ENCODE measurements around the gene TAF1D. TPM values are rescaled to one million over a fixed set of nuclear protein-coding genes. Genes with fewer than 3 reads are reported as not detected.
"Not testable (repeated sequence)": the region's sequence is repeated elsewhere in the genome, so short reads cannot be mapped to it uniquely, and the experiment has no call there.

Gene TAF1D, protein sequence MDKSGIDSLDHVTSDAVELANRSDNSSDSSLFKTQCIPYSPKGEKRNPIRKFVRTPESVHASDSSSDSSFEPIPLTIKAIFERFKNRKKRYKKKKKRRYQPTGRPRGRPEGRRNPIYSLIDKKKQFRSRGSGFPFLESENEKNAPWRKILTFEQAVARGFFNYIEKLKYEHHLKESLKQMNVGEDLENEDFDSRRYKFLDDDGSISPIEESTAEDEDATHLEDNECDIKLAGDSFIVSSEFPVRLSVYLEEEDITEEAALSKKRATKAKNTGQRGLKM
- 103 and 114 TPM in 2 replicates for total RNA-seq (2014; rRNA removed; shearing (Covaris generic))

DNA sequence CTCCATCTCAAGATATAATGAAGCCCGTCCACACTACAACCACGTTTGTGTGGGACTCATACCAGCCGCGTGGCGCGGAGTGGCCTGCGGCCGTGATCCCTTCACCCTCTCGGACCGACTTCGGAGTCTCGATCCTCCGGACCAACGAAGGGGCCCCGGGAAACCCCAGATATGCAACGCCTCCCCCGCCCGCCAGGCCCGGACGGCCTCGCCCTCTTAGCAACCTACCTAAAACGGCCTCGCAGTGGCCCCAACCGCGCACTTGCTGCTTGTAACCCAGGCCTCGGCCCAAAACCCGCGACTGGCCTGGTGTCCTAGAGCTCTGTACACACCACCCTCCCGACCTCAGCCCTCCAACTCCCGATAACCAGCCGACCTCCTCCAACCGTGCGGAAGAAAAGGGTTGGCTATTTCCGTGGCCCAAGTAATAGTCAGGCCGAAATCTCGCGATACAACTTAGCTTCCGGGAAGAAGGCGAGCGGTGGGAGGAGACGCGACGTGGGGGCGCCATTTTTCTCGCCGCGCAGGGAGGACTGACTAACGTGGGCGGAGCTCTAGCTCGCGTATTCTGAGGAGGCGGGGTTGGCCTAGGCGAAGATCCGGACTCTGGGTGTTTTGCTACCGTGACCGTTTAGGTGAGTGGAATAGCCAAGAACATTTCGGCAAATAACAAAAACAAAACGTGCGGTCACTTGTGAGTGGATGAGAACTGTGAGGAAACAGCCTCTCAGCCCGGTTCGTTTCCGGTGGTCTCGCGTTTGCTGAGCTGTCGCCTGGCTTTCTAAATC is at the start of gene TAF1D, which contains the start of gene C11orf54:
TSS of gene TAF1D (minus strand) at position 402 of the 788 bp plus-strand sequence. CDS start 2,191 bp downstream, outside the sequence.
TSS of gene C11orf54 (plus strand) at position 579 of the 788 bp plus-strand sequence. CDS start 5,722 bp downstream, outside the sequence.
- DNase-seq (ENCODE audit: low spot score) = peak; percentile 100

DNA sequence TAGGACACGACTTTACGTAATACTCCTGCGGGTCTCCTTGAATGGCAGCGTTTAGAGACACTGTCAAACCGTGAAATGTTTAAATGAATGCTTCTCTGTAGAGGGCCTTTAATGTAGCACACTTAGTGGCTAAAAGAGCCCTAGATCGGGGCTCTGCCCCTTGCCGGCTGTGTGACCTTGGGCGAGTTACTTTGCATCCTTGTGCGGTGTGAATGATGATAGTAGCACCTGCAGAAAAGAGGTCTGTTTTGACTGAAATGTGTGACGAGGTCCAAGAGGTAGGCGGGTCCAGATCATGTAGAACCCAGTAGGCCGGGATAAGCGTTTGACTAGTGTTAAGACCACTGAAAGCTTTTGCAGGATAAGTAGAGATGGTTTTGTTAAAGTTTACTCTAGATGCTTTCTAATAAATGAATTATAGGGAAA is 43.7 kb upstream of the TAF1D start:
- no peak for DNase-seq (ENCODE audit: low spot score)

- peak; percentile 98 for DNase-seq (ENCODE audit: low spot score)
These were observed 43.0 kb upstream of the TAF1D start, which contains the start of gene MED17 for GRCh38 chr11:93784145-93784934. Gene MED17, plus strand, starts transcription at chr11:93784282. Its CDS starts 232 bp downstream, at chr11:93784514.

- no peak for DNase-seq (ENCODE audit: low spot score)
These were observed 42.5 kb upstream of the TAF1D start for GRCh38 chr11:93783765-93784144.

DNA sequence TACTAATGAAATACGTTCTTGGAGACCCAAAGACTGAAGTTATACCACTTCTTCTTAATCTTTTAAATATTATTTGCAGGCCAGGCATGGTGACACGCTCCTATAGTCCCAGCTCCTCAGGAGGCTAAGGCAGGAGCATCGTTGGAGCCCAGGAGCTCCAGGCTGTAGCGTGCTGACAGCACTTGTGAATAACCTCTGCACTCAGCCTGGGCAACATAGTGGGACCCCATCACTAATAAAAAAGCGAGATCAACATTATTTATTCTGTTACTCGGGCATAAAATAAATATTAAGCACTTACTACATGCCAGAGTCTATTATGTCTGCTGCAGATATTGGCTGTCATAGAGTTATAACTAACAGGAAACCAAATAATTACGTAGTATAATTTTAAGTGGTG is 42.1 kb upstream of the TAF1D start:
- no peak for DNase-seq (ENCODE audit: low spot score)

- peak; percentile 30 for DNase-seq (ENCODE audit: low spot score)
These were observed 34.0 kb upstream of the TAF1D start for GRCh38 chr11:93775289-93775688.

DNA sequence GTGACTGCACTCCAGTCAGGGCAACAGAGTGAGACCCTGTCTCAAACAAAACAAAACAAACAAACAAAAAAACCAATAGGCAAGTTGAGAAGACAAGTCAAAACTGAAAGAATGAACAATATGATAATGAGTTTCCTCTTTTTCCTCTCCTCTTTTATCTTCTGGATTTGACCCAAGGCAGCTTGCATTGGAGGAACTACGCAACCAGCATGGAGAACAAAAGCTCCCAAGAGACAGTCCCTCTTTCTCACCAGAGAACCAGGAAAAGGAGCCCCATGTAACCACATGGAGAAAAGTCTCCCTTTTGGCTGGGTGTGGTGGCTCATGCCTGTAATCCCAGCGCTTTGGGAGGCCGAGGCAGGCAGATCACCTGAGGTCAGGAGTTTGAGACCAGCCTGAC is 33.3 kb upstream of the TAF1D start:
- not testable (repeated sequence) for DNase-seq (ENCODE audit: low spot score)

- no peak for DNase-seq (ENCODE audit: low spot score)
These were observed 32.4 kb upstream of the TAF1D start for GRCh38 chr11:93773601-93774200.

- no peak for DNase-seq (ENCODE audit: low spot score)
These were observed 31.8 kb upstream of the TAF1D start for GRCh38 chr11:93773045-93773477.

GRCh38 chr11:93772123-93772522 is 30.8 kb upstream of the TAF1D start:
- no peak for DNase-seq (ENCODE audit: low spot score)

GRCh38 chr11:93770160-93770559 is 28.9 kb upstream of the TAF1D start:
- DNase-seq (ENCODE audit: low spot score) = no peak

DNA sequence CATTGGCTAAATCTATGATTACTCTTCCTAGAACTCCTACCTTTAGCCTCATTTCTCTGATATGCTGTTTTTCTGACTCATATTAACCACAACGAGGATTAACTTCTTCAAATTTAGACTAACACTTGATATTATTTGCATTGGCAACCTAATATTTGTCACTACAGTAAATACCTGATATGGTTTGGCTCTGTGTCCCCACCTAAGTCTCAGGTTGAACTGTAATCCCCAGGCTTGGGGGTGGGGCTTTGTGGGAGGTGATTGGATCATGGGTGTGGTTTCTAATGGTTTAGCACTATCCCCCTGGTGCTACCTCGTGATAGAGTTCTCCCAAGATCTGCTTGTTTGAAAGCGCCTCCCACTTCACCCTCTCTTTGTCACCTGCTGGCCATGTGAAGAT is 25.7 kb upstream of the TAF1D start:
- no peak for DNase-seq (ENCODE audit: low spot score)

- DNase-seq (ENCODE audit: low spot score) = no peak
These were observed 25.2 kb upstream of the TAF1D start for GRCh38 chr11:93766504-93766903.

DNA sequence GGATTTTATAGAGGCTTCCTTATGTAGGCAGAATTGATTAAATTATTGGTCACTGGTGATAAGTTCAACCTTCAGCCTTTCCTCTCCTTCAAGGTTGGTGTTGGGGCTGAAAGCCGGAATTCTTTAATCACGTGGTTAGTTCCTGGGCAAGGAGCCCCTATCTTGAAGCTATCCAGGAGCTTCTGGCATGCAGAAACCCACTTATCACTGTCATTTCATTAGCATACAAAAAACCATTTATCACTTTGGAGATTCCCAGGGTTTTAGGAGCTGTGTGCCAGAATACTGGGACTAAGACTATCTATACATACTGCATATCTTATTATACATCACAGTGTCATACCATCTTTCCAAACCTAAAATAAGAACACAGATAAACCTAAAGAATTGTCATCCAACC is 24.3 kb upstream of the TAF1D start:
- no peak for DNase-seq (ENCODE audit: low spot score)

DNA sequence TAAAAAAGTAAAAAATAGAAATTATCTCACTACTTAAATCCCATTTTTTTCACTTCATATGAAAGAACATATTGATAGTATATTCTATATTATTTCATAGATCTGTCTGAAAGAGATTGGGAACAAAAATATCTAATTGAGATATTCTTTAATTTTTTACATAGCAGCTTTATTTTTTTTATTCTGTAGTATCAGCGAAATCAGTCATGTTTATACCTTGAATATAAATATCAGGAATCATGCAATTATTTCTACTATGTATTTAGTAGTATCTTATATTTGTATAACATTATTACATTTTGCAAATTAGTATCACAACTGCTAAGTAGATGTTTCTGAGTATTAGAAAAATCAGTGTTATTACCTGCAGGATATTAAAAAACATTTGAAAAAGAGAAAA is 20.6 kb upstream of the TAF1D start:
- DNase-seq (ENCODE audit: low spot score) = no peak

DNA sequence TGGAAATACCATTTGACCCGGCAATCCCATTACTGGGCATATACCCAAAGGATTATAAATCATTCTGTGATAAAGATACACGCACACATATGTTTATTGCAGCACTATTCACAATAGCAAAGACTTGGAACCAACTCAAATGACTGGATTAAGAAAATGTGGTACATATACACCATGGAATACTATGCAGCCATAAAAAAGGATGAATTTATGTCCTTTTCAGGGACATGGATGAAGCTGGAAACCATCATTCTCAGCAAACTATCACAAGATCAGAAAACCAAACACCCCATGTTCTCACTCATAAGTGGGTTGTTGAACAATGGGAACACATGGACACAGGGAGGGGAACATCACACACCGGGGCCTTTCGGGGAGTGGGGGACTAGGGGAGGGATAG is 17.8 kb upstream of the TAF1D start:
- DNase-seq (ENCODE audit: low spot score) = not testable (repeated sequence)

DNA sequence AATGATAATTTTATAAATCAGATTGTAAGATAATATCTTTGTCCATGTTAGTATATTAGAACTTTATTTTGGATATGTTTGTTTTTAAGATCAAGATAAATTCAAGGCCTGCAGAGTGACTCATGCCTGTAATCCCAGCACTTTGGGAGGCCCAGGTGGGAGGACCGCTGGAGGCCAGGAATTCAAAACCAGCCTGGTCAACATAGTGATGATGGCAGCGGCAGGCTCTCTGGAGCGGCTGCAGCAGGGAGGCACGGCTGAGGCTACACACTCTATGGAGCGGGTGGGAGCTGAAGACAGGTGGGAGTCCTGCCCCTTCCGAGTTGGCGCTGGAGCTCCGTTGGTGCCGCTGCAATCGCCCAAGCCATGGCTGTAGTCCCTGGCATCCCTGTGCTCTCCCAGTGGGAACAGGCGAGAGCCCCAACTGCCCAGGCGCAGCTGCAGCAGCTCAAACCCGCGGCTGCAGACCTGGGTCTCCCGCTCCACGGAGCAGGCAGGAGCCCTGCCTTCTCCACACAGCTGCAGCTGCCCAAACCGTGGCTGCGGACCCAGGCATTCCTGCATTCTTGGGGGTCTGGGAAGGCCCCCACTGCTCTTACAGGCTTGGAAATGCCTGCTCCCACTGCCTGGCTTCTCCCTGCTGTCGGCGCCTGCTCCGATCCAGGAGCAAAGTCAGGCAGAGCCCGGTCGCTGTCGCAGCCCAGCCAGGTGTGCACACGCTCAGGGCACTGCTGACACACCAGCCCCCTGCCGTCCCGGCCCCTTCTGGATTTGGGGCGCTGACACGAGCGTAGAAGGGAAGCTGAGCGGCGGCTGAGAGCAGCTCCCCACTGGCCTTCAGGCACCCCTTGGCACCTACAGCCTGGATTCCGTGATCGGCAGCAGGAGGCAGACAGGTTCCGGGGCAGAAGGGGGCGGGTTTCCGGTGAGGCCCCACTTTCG is 16.9 kb upstream of the TAF1D start:
- DNase-seq (ENCODE audit: low spot score) = no peak

DNA sequence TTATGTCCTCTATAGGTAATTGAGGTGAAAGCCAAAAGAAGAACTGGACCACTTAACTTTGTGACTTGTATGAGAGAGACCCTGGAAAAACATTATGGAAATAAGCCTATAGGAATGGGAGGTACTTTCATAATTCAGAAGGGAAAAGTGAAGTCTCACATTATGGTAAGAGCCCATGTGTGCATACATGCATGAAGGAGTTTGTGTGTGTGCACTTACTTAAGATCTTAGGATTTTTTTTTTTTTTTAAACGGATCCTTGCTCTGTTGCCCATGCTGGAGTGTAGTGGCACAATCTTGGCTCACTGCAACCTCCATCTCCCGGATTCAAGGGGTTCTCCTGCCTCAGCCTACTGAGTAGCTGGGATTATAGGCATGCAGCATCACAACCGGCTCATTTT is 16.0 kb upstream of the TAF1D start:
- no peak for DNase-seq (ENCODE audit: low spot score)

DNA sequence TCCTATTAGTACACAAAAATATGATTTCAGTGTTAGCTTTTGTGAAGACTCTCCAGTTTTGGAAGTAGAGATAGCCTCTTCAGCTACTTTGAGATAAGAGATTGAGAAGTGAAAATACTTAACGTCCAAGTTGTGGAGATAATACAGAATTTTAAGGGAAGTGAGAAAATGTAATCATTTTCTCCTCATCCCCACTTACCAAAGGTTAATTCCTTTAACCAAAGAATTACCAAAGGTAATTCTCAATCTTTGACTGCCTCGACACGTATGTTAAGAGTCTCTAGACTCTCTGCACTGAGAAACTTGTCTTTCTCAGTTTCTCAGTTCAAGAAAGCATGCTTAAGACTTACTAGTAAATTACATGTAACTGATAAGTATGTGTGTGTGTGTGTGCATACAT is 15.5 kb upstream of the TAF1D start:
- DNase-seq (ENCODE audit: low spot score) = no peak

GRCh38 chr11:93753241-93753640 is 11.9 kb upstream of the TAF1D start:
- no peak for DNase-seq (ENCODE audit: low spot score)

All from HT-29 (cell line).